GM15510 (cell line): ENCODE data around the gene GSE1.

Experiments
- POLR2A ChIP-seq: IDR thresholded peaks from 3 replicates; pipeline ENCODE4 v1.6.1; 2011; ENCODE audit warnings: borderline replicate concordance; ENCODE audit not compliant: insufficient read length; ENCODE audit errors: extremely low read depth

GSE1 gene

GRCh38 chr16:85612801-85613603 lies at the start of gene GSE1:
GSE1 (plus strand) TSS chr16:85613322; CDS start chr16:85613392, 70 bp downstream.
- TF ChIP-seq POLR2A, result peak; percentile 58

GRCh38 chr16:85563515-85564276 lies 49.4 kb upstream of the GSE1 start:
- TF ChIP-seq POLR2A, result no peak

DNA sequence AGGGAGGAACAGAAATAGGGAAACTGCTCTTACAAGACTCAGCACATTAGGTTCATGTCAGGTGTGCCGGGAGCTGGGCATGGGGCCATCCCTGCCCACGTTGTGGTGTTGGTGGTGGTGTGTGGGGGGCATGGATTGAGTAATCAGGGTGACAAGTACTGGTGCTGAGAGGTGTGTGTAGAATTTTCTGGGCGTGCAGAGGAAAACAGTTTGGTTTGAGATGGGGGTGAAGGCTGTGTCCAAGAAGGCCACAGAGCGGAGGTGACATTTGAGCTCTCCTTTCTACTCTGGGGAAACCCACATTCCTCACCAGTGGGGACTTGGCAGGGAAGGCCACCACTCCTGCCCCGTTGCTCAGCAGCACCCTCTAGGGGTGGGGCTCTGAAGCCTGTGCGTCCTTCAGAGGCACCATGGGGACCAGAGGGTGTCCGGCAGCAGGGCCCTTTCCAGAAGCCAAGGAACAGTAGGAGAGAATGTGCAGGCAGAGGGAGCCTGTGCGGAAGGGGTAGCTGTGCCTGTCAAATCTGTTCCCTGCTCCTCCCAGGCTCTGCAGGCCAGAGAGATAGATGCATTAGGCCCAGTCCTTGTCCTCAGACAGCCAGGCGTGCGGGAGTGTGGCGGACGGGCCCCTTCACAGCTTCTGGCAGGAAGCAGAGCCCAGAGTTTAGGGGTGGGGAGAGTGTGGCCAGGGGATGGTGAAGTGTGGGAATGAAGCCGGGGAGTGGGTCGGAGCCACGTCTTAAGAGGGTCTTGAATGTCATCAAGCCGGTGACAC lies 48.7 kb upstream of the GSE1 start:
- TF ChIP-seq POLR2A, result no peak

DNA sequence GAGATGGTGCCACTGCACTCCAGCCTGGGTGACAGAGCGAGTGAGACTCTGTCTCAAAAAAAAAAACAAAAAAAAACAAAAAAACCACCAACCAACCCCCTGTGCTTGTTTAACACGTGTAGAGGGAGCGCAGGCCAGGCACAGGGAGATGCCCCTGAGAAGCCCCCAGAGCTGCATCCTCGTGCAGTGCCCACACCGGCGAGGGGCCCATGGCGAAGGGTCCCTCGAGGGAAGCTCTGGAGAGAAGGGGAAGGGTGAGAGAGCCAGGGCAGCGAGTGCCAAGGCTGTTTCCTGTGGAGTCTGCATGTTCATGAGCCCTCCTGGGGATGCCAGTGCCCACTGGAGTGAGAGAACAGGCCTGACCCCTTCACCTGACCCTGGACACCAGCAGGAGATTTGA lies 47.8 kb upstream of the GSE1 start:
- no peak for TF ChIP-seq POLR2A

GRCh38 chr16:85565801-85566526 lies 47.2 kb upstream of the GSE1 start:
- no peak for TF ChIP-seq POLR2A

GRCh38 chr16:85566561-85567100 lies 46.5 kb upstream of the GSE1 start:
- TF ChIP-seq POLR2A, result no peak

GRCh38 chr16:85567101-85567866 lies 45.8 kb upstream of the GSE1 start:
- no peak for TF ChIP-seq POLR2A

GRCh38 chr16:85567935-85568334 lies 45.2 kb upstream of the GSE1 start:
- TF ChIP-seq POLR2A, result no peak

GRCh38 chr16:85568519-85568918 lies 44.6 kb upstream of the GSE1 start:
- TF ChIP-seq POLR2A, result no peak

GRCh38 chr16:85569039-85569614 lies 44.0 kb upstream of the GSE1 start:
- TF ChIP-seq POLR2A, result no peak

GRCh38 chr16:85569615-85570212 lies 43.4 kb upstream of the GSE1 start:
- TF ChIP-seq POLR2A, result peak; percentile 34

GRCh38 chr16:85570213-85570734 lies 42.8 kb upstream of the GSE1 start:
- TF ChIP-seq POLR2A, result no peak

GRCh38 chr16:85570735-85571562 lies 42.2 kb upstream of the GSE1 start:
- TF ChIP-seq POLR2A, result peak; percentile 14

GRCh38 chr16:85571563-85571812 lies 41.6 kb upstream of the GSE1 start:
- TF ChIP-seq POLR2A, result no peak
